GM19468 (cell line): ENCODE results near the gene ACBD5.
"Not testable (repeated sequence)": the region's sequence is repeated elsewhere in the genome, so short reads cannot be mapped to it uniquely, and the experiment has no call there.

Experiments used
- ATAC-seq: cut with Tn5 transposase; IDR thresholded peaks from one replicate; pipeline ENCODE4 v1.9.1; 2021; ENCODE audit warnings: mild to moderate bottlenecking, moderate library complexity, moderate number of reproducible peaks; ENCODE audit not compliant: unreplicated experiment; ENCODE audit errors: extremely low read depth

Gene ACBD5

GRCh38 chr10:27241652-27242472 lies 1.3 kb upstream of the ACBD5 start:
- ATAC-seq, result peak; percentile 71

- ATAC-seq, result no peak
Observed at GRCh38 chr10:27241010-27241651, 534 bp upstream of the ACBD5 start.

GRCh38 chr10:27237531-27237930 lies 3.1 kb downstream of the ACBD5 start:
- ATAC-seq, result not testable (repeated sequence)

GRCh38 chr10:27236589-27237128 lies 3.9 kb downstream of the ACBD5 start:
- not testable (repeated sequence) for ATAC-seq

- ATAC-seq, result no peak
Observed at GRCh38 chr10:27235706-27236105, 4.9 kb downstream of the ACBD5 start.

GRCh38 chr10:27230022-27230421 lies 10.6 kb downstream of the ACBD5 start:
- ATAC-seq, result no peak

- ATAC-seq, result no peak
Observed at GRCh38 chr10:27225642-27226257, 14.8 kb downstream of the ACBD5 start.

GRCh38 chr10:27225011-27225590 lies 15.5 kb downstream of the ACBD5 start:
- ATAC-seq, result no peak

GRCh38 chr10:27223964-27224363 lies 16.6 kb downstream of the ACBD5 start:
- ATAC-seq, result no peak

GRCh38 chr10:27207350-27207749 lies 33.2 kb downstream of the ACBD5 start:
- ATAC-seq, result no peak

- no peak for ATAC-seq
Observed at GRCh38 chr10:27203806-27204205, 36.8 kb downstream of the ACBD5 start.

GRCh38 chr10:27197980-27198620 lies 42.5 kb downstream of the ACBD5 start:
- no peak for ATAC-seq

- ATAC-seq, result no peak
Observed at GRCh38 chr10:27192284-27192683, 48.3 kb downstream of the ACBD5 start.

GRCh38 chr10:27190508-27190907 lies 50.1 kb downstream of the ACBD5 start:
- no peak for ATAC-seq

- no peak for ATAC-seq
Observed at GRCh38 chr10:27188897-27189296, 51.7 kb downstream of the ACBD5 start.

GRCh38 chr10:27188259-27188658 lies 52.3 kb downstream of the ACBD5 start:
- ATAC-seq, result no peak

- ATAC-seq, result no peak
Observed at GRCh38 chr10:27169849-27170248, 70.7 kb downstream of the ACBD5 start.

GRCh38 chr10:27158421-27158820 lies 82.2 kb downstream of the ACBD5 start:
- no peak for ATAC-seq

GRCh38 chr10:27157150-27157549 lies 83.4 kb downstream of the ACBD5 start:
- no peak for ATAC-seq

- ATAC-seq, result not testable (repeated sequence)
Observed at GRCh38 chr10:27156566-27156965, 84.0 kb downstream of the ACBD5 start.
